ENCODE measurements around the gene PRDM5.

GRCh38 chr4:120916937-120917336 lies 5.6 kb downstream of the PRDM5 start:
- TF ChIP-seq CTCF (IDR thresholded peaks at IDR 0.05) (no peak), ZFX (IDR thresholded peaks at IDR 0.05; ENCODE audit: borderline replicate concordance) (no peak)

Data from 22Rv1 (cell line).